22Rv1 (cell line): Measurements from ENCODE around the gene DCD.

Experiments used
- H3K27ac ChIP-seq: fragments of 450-650 bp; 2 replicates; pipeline ENCODE4 v1.5.1; 2017
- ZFX ChIP-seq: fragments of 450-650 bp; IDR thresholded peaks from 2 replicates; pipeline ENCODE4 v1.6.1; 2017; ENCODE audit warnings: antibody characterized with exemption, borderline replicate concordance
- TF ChIP-seq, protein P1 (sequence below): fragments of 450-650 bp; IDR thresholded peaks from 2 replicates; pipeline ENCODE4 v1.5.1; 2017; ENCODE audit warnings: mild to moderate bottlenecking

The DCD gene

DNA sequence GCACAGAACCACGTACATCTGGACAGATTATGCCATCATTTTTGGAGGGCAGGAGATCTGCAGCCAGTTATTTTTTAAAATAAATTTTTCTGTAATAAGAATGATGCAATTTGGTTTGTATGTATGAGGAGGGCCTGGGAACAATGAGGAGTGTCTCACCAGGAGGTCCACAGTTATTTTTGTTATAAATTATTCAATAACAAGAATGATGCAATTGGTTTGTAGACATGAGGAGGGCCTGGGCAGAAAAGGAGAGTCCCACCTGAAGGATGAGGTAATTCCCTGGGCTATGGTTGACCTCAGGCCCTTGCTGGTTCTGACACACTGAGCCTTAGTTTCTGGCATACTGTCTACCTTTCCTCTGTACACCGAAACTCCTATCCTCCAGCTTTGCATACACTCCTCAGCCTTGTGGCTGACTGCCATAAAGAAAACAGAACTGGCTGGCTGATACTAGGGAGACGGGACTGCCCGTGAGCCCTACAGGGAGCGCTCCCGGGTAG lies 9.0 kb upstream of the DCD start:
- TF ChIP-seq, protein P1, sequence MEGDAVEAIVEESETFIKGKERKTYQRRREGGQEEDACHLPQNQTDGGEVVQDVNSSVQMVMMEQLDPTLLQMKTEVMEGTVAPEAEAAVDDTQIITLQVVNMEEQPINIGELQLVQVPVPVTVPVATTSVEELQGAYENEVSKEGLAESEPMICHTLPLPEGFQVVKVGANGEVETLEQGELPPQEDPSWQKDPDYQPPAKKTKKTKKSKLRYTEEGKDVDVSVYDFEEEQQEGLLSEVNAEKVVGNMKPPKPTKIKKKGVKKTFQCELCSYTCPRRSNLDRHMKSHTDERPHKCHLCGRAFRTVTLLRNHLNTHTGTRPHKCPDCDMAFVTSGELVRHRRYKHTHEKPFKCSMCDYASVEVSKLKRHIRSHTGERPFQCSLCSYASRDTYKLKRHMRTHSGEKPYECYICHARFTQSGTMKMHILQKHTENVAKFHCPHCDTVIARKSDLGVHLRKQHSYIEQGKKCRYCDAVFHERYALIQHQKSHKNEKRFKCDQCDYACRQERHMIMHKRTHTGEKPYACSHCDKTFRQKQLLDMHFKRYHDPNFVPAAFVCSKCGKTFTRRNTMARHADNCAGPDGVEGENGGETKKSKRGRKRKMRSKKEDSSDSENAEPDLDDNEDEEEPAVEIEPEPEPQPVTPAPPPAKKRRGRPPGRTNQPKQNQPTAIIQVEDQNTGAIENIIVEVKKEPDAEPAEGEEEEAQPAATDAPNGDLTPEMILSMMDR, result no peak
- no peak for TF ChIP-seq ZFX
- no peak overlapping the region for H3K27ac ChIP-seq

DNA sequence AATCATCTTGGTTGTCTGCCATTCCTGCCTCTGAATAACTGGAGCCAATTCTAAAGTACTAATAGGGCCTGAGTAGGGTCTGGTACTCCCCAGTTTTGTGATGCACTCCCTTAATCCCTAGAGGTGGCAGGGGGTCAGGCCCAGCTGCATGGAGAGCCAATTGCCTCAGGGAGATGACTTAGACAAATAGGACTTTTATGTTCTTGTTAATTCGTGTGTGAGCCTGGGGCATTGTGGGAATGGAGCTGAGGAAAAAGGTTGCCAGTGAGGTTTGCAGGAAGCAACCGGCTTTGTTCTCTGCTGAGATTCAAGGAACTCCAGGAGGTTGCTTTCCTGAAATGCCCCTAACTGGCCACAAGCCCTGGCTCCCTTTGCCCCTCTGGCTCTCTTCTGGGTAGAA lies 6.8 kb upstream of the DCD start:
- no peak for TF ChIP-seq ZFX
- TF ChIP-seq, protein P1, result no peak
- no peak overlapping the region for H3K27ac ChIP-seq

DNA sequence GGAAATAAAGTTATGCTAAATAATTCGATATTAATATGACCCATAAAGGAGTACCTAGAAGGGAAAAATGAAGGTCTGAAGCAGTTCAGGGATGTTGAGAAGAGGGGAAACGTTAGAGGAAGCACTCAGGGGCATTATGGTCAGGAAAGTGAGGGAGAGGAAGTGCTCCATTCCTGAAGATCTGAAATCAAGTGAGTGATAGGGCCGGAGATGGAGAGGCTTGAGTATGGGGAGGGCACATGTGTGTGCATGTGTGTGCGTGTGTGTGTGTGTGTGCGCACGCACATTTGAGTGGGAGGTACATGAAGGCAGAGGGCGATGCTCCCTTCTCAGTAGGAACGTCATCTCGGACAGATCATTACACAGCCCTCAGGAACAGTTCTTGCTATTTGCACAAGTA lies 4.9 kb upstream of the DCD start:
- TF ChIP-seq ZFX, result no peak
- TF ChIP-seq, protein P1, result no peak
- H3K27ac ChIP-seq, result no peak overlapping the region

DNA sequence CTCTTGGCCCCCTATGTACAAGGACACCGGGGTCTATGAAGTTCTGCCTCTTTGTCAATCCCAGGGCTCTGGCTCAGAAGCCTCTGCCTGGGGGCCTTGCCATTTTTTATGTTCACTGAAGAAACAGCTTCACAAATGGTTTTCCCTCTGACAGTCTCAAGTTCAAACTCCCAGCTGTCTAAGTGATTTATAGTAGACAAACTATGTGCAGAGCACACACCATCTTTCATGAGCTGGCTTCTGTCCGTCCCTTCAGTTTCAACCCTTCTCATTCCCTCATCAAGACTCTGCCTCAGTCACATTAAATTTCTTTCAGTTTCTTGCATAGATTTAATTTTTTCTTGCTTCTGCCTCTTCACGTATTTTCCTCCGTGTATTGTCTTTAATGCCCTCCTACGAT lies 2.7 kb upstream of the DCD start:
- no peak for TF ChIP-seq ZFX
- TF ChIP-seq, protein P1, result no peak
- H3K27ac ChIP-seq, result no peak overlapping the region

DNA sequence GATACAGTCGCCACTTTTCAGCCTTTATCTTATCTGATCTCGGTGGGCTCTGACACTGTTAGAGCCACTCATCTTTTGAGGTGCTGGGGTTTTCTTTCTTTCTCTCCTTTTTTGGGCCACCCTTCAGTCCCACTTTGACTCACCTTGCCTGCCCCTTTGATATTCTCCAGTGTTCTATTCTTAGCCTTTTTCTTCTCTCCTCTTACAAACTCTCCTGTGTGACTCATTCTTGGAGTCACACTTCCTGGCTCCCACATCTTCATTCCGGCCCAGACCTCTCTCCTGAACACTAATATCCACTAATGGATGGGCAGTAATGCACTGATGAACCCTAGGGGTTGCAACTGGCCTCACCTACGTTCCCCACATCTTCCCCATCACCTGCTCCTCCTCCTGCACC lies 2.2 kb upstream of the DCD start:
- TF ChIP-seq, protein P1, result no peak
- no peak for TF ChIP-seq ZFX
- no peak overlapping the region for H3K27ac ChIP-seq

DNA sequence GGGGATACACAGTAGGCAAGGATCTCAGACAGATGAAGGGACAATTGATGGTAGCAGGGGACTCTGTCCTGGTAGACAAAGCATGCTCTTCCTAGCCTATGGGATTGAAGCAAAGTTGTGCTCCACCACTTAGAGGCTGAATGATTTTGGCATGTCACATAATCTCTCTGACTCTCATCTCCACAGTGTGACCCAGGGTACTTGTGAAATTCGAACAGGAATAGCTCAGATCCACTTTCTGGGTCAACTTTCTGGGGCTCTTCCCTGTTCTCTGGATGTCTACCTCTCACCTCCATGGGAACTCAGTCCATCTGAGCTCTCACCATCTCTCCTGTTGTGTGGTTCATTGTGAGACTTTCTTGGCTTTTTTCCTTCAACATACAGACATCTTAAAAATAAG lies 1.7 kb upstream of the DCD start:
- no peak overlapping the region for H3K27ac ChIP-seq
- TF ChIP-seq, protein P1, result no peak
- TF ChIP-seq ZFX, result no peak

DNA sequence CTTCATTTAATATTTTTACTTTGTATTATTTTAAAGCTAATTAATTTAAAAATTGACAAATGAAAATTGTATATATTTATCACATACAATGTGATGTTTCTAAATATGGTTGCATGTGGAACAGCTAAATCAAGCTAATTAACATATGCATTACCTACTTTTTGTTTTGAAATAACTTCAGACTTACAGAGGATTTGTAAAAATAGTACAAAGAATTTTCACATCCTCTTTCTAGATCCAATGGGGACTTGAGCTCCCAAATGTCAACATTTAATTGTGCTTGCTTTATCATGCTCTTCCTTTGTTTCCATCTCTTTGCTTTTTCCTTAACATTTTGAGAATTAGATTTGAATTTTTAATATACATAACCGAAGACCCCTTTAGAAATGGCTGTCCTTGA lies 6.6 kb downstream of the DCD start:
- TF ChIP-seq, protein P1, result no peak
- TF ChIP-seq ZFX, result no peak
- H3K27ac ChIP-seq, result no peak overlapping the region
